GM12891 (cell line): ENCODE data around the gene SOWAHA.

Experiments
- DNase-seq: peaks from one replicate; pipeline ENCODE4 v3.0.0; 2011; ENCODE audit warnings: low spot score; ENCODE audit not compliant: insufficient read length
- FAIRE-seq: peaks from 2 replicates; lab custom pipeline; 2011; peaks lifted over from hg19 to GRCh38; lab: Jason Lieb, UNC
- PAX5 ChIP-seq: IDR thresholded peaks from 2 replicates; pipeline ENCODE4 v1.6.1; 2011; ENCODE audit warnings: low read length, moderate library complexity, mild to moderate bottlenecking; ENCODE audit not compliant: insufficient read depth, severe bottlenecking
- POLR2A ChIP-seq: IDR thresholded peaks from 2 replicates; pipeline ENCODE4 v1.6.1; 2011; ENCODE audit warnings: low read depth, low read length, control low read depth
- POLR2AphosphoS5 ChIP-seq: IDR thresholded peaks from 2 replicates; pipeline ENCODE4 v1.6.1; 2011; ENCODE audit warnings: low read depth, low read length, control low read depth
- POU2F2 ChIP-seq: IDR thresholded peaks from 2 replicates; pipeline ENCODE4 v1.6.1; 2011; ENCODE audit warnings: low read depth, mild to moderate bottlenecking, control low read depth, low read length, moderate library complexity
- SPI1 ChIP-seq: IDR thresholded peaks from 2 replicates; pipeline ENCODE4 v1.6.1; 2011; ENCODE audit warnings: low read depth, low read length, control low read depth
- TAF1 ChIP-seq: IDR thresholded peaks from 2 replicates; pipeline ENCODE4 v1.6.1; 2011; ENCODE audit warnings: low read depth, low read length, control low read depth

Gene SOWAHA

DNA sequence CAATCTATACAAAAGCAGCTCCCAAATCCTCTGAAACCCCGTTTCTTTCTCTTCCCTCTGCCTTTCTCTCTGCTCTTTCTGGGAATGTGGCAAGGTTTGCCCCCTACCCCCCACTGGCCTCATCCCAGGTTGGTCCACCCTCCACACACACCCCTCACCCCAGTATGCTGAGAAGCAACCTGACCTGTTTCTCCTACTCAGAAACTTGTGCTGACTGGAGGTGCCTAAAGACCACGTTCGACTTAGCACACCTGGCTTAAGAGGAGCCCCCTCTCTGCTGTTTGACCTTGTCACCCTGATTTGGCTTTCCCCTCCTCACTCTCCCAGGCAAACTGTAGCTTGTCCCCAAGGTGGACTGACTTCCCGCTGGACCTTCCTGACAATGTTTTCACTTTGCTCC is 35.0 kb upstream of the SOWAHA start:
- FAIRE-seq (peak; percentile 70), DNase-seq (no peak)
- TF ChIP-seq POLR2AphosphoS5 (no peak), POU2F2 (no peak), PAX5 (no peak), TAF1 (no peak), SPI1 (no peak), POLR2A (no peak)

DNA sequence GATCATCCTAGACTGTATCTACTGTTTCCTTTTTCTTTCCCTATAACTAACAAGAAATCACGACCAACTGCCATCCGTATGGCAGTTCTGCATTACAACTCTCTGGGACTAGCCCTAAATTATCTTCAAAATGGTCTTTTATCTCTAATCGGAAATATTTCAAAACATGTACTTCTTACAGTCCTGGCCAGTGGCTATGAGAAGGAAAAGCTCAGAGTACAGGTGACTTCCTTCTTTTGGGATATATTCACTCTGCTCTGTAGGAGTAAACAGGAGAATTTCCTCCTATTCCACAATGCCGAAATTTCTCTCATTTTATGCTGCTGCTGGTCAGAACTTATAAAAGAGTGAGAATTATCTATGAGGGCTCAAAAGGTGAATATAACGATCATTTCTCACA is 34.2 kb upstream of the SOWAHA start:
- FAIRE-seq (no peak), DNase-seq (no peak)
- TF ChIP-seq POLR2A (no peak), SPI1 (no peak)

DNA sequence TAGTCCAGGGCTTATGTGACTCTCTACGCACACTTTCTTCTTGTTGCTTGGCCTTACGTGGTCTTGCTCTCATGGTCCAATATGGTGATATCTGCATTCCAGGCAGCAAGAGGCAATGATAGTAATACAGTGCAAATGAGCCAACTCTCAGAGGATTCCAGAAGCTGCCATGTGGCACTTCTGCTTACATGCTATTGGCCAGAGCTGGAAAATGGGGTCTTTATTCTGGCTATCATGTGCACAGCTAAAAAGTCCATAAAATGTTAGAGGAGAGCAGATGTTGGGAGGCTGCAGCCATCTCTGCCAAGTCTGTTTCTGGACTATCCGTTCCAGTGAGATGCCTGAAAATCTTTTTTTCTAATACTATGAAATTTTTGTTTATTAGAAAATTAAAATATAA is 33.1 kb upstream of the SOWAHA start:
- DNase-seq, result no peak
- FAIRE-seq, result no peak
- TF ChIP-seq POLR2A (no peak), POU2F2 (no peak), TAF1 (no peak), POLR2AphosphoS5 (no peak), PAX5 (no peak), SPI1 (no peak)

DNA sequence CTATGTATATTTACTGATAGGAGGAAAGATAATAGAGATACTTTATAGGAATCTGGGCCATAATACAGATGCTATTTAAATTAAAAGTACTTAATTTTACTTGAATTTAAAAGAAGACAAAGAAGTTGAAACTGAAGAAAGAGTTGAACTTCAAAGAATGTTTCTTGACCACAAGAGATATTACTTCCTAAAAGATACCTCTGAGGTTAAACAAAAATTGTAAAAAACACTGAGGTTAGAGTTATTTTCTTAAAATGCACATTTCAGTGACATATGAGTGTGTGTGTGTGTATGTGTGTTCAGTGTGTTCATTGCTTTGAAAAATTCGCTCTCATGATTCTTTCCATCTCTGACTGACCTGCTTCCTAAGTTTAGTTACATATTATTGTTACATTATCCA is 32.5 kb upstream of the SOWAHA start:
- no peak for DNase-seq
- no peak for FAIRE-seq

DNA sequence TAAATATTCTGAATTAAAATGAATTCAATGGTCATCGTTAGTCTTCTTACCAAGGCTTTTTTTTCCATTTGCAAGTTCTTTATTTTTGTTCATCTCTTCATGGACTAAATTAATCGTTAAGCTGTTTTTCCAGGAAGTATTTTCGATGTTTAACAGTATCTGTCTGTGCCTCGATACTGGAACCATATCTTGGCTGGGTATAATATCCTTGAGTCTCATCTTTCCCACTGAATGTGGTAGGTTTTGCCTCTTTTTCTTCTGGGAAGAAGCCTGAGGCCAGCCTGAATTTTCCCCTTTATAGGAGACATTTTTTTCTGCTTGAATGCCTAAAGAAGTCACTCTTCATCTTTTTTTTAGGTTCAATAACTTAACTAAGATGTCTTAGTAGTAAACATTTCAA is 32.1 kb upstream of the SOWAHA start:
- no peak for DNase-seq
- no peak for FAIRE-seq
- TF ChIP-seq POLR2A, result no peak
- no peak for TF ChIP-seq POLR2AphosphoS5
- TF ChIP-seq TAF1, result no peak
- TF ChIP-seq SPI1, result no peak
- no peak for TF ChIP-seq POU2F2

More for the DNA sequence above, 32.5 kb upstream of the SOWAHA start:
- TF ChIP-seq POU2F2 (no peak), POLR2AphosphoS5 (no peak), SPI1 (no peak), PAX5 (no peak), TAF1 (no peak), POLR2A (no peak)

DNA sequence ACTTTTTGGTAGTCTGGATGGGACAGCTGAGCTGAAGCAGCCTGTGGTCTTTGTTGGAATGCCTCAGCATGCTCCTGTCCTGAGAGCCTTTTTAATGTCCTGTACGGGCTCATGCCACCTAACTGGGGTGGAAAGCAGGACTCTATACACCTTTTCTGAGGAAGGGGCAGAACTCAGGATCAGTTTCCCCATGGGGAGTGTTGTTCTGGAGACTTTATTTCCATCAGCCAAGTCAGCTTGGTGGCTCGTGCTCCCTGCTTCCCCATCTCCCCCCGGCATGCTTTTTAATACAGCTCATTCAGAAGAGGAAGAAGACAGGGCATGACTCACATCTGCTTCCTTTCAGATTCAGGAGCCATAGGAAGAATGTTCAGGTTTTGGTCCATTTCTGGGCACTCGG is 31.0 kb upstream of the SOWAHA start:
- TF ChIP-seq POU2F2, result no peak
- no peak for TF ChIP-seq POLR2AphosphoS5
- TF ChIP-seq PAX5, result no peak
- no peak for TF ChIP-seq TAF1
- no peak for TF ChIP-seq POLR2A
- no peak for TF ChIP-seq SPI1
- no peak for DNase-seq
- FAIRE-seq, result no peak

DNA sequence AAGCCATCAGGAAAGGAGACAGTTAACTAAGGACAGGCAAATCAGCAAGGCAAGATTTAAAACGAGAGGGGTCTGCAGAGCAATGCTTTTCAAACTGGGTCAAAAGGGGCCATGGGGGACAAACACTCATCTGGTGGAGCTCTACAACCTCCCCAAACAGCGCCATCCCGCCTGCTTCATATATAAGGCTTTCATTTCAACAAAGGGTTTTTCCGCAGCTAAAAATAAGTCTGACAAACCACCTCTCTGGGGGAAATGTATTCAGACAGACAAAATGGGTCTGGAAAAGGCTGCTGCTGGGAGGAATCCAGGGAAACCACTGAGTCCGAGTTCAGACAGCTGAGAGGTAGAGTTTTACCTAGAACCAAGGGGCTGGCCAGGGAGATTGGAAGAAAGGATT is 27.7 kb upstream of the SOWAHA start:
- FAIRE-seq (no peak), DNase-seq (no peak)
- no peak for TF ChIP-seq POLR2AphosphoS5
- no peak for TF ChIP-seq PAX5
- no peak for TF ChIP-seq POU2F2
- TF ChIP-seq POLR2A, result no peak
- no peak for TF ChIP-seq TAF1
- no peak for TF ChIP-seq SPI1

DNA sequence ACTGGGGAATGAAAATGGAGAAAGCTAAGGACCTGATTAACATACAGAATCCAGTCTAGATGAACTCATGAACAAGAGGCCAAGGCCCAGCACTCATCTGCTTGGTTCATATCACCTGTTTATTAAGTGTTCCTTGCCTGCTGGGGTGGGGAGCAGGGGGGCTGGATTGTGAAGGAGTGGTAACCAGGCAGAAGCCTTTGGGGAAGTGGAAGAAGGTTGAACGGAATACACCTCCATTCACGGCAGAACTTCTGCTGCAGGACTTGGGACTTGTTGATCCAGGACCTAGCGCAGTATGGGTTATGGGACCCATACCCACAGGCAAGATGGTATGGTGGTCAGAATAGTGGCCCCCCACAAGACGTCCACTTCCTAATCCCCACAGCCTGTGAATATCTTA is 27.2 kb upstream of the SOWAHA start:
- DNase-seq, result no peak
- no peak for FAIRE-seq
- no peak for TF ChIP-seq PAX5

DNA sequence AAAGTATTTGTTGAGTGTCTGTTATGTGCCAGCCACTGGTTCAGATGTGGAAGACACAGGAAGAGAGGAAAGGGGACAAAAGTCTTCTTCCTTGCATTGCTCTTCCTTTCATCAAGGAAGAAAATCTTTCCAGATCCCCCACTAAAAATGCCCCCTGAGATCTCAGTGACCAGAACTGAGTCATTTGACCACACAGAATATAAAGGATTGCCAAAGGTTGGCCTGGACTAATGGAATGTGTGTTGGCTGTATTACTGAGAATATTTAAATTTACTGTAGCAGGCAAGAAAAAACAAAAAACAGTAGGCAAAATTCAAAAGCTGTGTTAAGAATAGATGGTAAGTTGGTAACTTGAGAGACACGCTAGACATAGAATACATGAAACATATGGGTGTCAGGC is 26.0 kb upstream of the SOWAHA start:
- TF ChIP-seq POU2F2, result no peak
- no peak for TF ChIP-seq TAF1
- no peak for TF ChIP-seq POLR2AphosphoS5
- no peak for TF ChIP-seq PAX5
- no peak for TF ChIP-seq SPI1
- FAIRE-seq (no peak), DNase-seq (no peak)

DNA sequence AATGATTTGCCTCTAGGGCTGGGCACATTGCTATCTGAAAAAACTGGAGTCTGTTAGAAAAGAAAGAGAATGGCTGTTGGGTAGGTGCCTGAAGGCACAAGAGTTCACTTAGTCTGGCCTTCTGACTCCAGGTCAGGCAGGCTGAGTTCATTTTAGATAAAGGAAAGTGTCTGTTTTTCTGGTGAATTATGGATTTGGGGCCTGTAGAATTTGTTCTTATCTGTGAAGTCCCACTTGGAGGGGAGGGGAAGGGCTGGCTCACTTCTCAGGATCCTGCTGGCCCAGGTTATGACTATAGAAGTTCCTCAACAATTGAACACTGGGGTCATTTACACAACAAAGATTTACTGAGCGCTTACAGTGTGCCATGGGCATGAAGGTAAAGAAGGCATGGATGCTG is 24.6 kb upstream of the SOWAHA start:
- TF ChIP-seq PAX5 (no peak), POU2F2 (no peak), SPI1 (no peak), POLR2AphosphoS5 (no peak), POLR2A (no peak)
- no peak for FAIRE-seq
- DNase-seq, result no peak
